GM12874 (cell line): ENCODE results near the gene ITPR1.

Experiments
- TF ChIP-seq, protein P1 (sequence below): IDR thresholded peaks from 2 replicates; pipeline ENCODE4 v1.5.1; 2011; ENCODE audit warnings: low read depth, mild to moderate bottlenecking, control low read depth, low read length, moderate library complexity; ENCODE audit not compliant: insufficient read depth

The ITPR1 gene

DNA sequence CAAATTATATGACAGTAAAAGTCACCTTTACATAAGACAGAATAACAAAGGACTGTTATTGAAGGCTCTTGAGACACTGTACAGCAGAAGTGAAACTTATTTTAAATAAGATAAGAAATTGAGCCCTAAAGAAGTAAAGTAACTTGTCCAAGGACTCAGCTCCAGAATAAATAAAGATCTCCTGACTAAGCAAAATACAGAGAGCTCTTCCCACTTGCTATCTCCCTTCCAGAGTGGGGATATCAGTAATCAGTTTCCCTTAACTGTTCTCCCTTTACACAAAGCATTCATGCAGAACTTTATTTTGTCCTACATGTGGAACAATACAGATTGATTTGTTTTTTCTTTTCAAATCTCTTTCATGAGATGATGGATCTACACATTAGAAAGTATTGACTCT lies 356.6 kb downstream of the ITPR1 start:
- TF ChIP-seq, protein P1, sequence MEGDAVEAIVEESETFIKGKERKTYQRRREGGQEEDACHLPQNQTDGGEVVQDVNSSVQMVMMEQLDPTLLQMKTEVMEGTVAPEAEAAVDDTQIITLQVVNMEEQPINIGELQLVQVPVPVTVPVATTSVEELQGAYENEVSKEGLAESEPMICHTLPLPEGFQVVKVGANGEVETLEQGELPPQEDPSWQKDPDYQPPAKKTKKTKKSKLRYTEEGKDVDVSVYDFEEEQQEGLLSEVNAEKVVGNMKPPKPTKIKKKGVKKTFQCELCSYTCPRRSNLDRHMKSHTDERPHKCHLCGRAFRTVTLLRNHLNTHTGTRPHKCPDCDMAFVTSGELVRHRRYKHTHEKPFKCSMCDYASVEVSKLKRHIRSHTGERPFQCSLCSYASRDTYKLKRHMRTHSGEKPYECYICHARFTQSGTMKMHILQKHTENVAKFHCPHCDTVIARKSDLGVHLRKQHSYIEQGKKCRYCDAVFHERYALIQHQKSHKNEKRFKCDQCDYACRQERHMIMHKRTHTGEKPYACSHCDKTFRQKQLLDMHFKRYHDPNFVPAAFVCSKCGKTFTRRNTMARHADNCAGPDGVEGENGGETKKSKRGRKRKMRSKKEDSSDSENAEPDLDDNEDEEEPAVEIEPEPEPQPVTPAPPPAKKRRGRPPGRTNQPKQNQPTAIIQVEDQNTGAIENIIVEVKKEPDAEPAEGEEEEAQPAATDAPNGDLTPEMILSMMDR, result no peak

DNA sequence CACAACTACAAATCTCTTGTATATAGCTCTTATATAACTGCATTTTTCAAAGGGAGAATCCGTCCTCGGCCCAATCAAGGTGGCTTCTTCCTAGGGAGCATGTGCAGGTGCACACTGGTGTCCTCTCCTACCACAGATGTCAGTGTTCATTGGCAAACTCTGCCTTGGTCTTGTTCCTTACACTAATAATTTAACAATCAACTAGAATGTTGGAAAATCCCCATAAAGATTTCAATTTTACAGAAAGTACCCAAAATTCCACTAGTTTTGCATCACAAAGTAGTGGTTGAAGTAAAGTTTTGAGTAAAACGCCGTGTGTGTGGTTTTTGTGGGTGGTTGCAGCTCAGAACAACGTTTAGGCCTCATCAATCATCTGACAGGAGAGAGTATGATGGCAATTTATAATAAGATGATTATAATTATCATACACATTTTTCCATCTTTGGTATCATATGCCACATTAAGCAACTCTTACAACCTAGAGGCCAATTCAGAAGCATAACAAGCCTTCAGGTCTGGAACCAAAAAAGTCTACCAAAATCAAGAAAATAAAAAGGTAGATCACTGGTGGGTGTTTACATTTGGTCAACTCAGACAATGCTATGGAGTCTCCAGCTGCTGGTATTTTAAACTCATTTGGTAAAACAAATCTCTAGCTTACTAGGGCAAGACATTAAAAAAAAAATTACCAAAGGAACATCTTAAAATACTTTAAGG lies 357.2 kb downstream of the ITPR1 start:
- TF ChIP-seq, protein P1, result no peak

DNA sequence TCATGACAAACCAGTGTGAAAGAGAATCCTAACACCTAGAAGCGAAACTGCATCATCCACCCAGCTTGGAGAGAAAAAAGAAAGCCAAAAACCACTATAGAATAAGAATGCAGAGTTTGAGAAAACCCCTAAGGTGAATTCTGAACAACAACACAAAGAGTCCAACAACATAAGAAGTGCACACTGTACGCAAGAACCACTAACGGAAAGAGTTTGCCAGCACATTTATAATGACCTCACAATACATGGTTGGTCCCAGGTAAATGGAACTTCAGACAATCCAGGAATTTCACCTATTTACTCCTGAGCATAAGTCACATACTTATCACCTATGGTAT lies 357.7 kb downstream of the ITPR1 start:
- TF ChIP-seq, protein P1, result no peak

DNA sequence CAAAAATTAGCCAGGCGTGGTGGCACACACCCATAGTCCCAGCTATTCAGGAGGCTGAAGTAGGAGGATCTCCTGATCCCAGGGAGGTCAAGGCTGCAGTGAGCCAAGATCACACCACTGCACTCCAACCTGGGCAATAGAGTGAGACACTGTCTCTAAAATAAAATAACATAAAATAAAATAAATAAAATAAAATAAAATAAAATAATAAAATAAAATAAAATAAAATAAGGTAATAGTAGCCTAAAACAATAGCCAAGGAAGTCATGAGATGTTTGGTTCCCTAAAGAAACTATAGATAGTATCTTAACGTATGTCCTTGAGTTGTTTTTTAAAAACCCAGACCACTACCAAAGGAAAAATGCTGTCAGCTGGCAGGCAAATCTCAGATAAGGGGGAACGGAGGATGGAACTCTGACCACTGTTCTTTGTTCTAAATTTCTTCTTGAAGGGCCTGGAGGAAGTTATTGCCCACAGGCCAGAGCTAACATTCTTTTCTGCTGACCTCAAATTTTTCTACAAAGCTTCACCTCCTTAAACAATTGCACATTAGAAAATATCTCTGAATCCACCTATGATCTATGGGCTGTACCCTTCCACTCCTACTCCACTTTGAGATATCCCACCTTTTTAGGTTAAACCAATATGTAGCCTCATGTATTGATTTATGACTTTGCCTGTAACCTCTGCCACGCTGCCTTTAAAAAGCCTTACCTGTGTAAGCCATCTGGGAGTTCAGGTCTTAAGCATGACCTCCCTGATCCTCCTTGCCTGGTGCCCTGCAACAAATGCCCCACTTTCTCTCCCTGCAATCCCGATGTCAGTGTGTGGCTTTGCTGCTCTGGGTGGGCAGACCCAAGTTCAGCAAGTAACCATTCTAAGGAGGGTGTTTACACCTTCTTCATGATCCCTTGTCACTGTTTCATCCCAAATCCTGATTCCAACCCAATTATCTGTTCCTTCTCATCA lies 359.9 kb downstream of the ITPR1 start:
- TF ChIP-seq, protein P1, result no peak

DNA sequence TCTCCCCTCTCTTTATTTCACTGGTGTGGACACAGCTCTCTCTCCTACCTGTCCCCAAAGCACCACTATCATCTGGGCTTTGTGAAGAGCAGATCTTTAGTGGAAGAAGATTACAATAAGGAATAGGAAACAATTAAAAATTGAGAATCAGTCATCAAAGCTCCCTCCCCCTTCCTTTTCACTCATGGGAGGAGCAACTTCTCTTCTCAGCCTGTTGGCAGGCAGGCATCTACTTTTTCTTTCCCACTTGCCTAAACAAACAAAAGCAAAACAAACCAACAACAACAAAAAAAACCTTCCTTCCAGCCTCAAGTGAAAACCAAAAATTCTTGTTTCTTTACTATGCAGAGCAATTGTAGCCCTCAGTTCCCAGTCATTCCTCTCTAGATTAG lies 360.6 kb downstream of the ITPR1 start:
- TF ChIP-seq, protein P1, result no peak

DNA sequence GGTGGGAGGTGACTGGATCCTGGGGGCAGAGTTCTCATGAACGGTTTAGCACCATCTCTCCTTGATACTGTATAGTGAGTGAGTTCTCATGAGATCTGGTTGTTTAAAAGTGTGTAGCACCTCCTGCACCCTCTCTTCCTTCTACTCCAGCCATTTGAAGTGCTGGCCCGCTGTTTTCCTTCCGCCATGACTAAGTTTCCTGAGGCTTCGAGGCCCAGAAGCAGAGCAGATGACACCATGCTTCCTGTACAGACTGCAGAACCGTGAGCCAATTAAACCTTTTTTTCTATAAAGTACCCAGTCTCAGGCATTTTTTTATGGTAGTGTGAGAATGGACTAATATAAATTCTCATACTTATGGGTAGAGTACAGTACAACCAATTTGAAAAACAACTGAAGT lies 362.5 kb downstream of the ITPR1 start:
- TF ChIP-seq, protein P1, result no peak

DNA sequence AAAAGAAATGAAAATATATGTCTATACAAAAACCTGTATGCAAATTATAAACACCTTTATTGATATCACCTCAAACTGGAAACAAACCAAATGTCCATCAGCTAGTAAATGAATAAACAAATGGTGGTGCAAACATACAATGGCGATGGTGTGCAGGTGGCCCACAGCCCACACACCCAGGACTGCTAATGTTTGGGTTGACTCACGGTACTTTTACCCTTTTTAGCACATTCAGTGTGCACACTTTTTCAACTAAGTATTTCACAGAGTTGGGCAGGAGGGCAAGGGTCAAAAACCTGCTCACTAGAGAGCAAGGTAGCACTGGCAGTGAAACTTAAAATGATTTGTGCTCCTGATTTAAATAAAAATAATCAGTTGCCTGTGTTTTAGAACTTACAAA lies 363.0 kb downstream of the ITPR1 start:
- TF ChIP-seq, protein P1, result no peak
